Body of pancreas (tissue), 4 donors: Measurements from ENCODE around the gene SERPINB6. TPM values are rescaled to one million over a fixed set of nuclear protein-coding genes. Genes with fewer than 3 reads are reported as not detected.
"Not testable (repeated sequence)": the region's sequence is repeated elsewhere in the genome, so short reads cannot be mapped to it uniquely, and the experiment has no call there.

Experiments used
- ATAC-seq: fragments of 150-250 bp; one replicate; pipeline ENCODE4 v1.9.1; 2016
- DNase-seq, 4 donors: peaks; one replicate each; pipeline ENCODE4 v3.0.0-alpha.2; 2019
- H3K27ac ChIP-seq, 4 donors: fragments of 200-600 bp; sonication (generic); 1 replicate in 3 of 4; 2 replicates in 1 of 4; pipeline versions ENCODE4 v1.5.1 to v1.6.1; 2016 to 2019; ENCODE audit warnings: mild to moderate bottlenecking in 1 of 4, mixed read lengths in 1 of 4, moderate library complexity in 1 of 4
- H3K27me3 ChIP-seq, 2 donors: fragments of 200-600 bp; sonication (generic); one replicate each; pipeline ENCODE4 v1.6.0; 2016; ENCODE audit warnings: mild to moderate bottlenecking in 1 of 2
- H3K36me3 ChIP-seq, 2 donors: fragments of 200-600 bp; sonication (generic); replicated peaks in 1 of 2; 2 replicates each; pipeline ENCODE4 v1.5.1; 2016; ENCODE audit warnings: low read depth in 2 of 2; ENCODE audit not compliant: insufficient read depth in 1 of 2
- H3K4me1 ChIP-seq: fragments of 200-600 bp; sonication (generic); one replicate; pipeline ENCODE4 v1.6.0; 2016
- H3K4me3 ChIP-seq, 2 donors: fragments of 200-600 bp; sonication (generic); 1 replicate in 1 of 2; 2 replicates in 1 of 2; pipeline ENCODE4 v1.5.1; 2016 to 2019
- H3K9me3 ChIP-seq, 3 donors: fragments of 200-600 bp; sonication (generic); 1 replicate in 2 of 3; 2 replicates in 1 of 3; pipeline ENCODE4 v1.5.1; 2016
- POLR2A ChIP-seq, 3 donors: fragments of 450-650 bp; IDR thresholded peaks; one replicate each; pipeline ENCODE4 v1.6.1; 2016; ENCODE audit warnings: antibody characterized with exemption in 3 of 3, mild to moderate bottlenecking in 2 of 3
- WGBS, 2 donors: methylation state at CpG; one replicate each; pipeline ENCODE4 v1.1.5; 2017; 5-methylcytosine and 5-hydroxymethylcytosine counted together
- intact Hi-C: fragments of 100-400 bp; cut with DNase I; formaldehyde crosslinking; loops from one replicate; pipeline ENCODE4 v1.15.1; 2023
- total RNA-seq, 2 donors: library from RNA; depleted of rRNA; stranded (reverse); fragments of >200 nt; gene quantifications; one replicate each; pipeline ENCODE4 v1.1.0, GENCODE V29; 2016
- TF ChIP-seq, protein P1 (sequence below), 7 experiments: fragments of 450-650 bp in 4 of 7; fragments of 200-600 bp in 3 of 7; sonication (generic) in 3 of 7; IDR thresholded peaks; one replicate each; pipeline ENCODE4 v1.5.1; 2016 to 2019; ENCODE audit warnings: antibody characterized with exemption in 7 of 7

Gene SERPINB6
- total RNA-seq, 2 donors from 2014 or later, result 113 to 147 TPM

DNA sequence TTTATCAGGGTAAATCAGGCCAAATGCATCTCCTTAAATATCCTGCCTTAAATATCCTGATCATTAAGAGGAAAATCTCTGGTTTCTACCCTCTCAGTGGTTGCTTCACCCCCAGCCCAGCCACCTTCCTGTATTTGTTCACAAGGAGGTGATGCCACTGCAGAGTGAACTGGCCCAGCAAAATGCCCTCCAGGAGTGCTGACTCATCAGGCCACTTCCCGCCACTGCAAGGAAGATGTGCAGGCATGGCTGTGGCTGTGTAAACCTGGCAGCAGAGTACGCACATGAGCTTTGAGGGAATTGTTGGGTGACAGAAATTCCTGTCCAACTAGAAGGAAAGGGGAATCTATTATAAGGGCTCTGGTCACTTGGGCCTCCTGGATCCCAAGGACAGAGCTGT lies 42.1 kb upstream of the SERPINB6 start:
- Histone ChIP-seq H3K4me1 (no peaks in the 10 kb centered on the region), H3K27ac (no peak overlapping the region), H3K27me3 (no peaks in the 10 kb centered on the region), H3K9me3 (no peaks in the 10 kb centered on the region), H3K36me3 (peaks cover 4 to 6% of the 10 kb centered on the region in 2 donors), H3K4me3 (no peak overlapping the region)
- no peak for TF ChIP-seq POLR2A (IDR thresholded peaks at IDR 0.05)
- TF ChIP-seq, protein P1, sequence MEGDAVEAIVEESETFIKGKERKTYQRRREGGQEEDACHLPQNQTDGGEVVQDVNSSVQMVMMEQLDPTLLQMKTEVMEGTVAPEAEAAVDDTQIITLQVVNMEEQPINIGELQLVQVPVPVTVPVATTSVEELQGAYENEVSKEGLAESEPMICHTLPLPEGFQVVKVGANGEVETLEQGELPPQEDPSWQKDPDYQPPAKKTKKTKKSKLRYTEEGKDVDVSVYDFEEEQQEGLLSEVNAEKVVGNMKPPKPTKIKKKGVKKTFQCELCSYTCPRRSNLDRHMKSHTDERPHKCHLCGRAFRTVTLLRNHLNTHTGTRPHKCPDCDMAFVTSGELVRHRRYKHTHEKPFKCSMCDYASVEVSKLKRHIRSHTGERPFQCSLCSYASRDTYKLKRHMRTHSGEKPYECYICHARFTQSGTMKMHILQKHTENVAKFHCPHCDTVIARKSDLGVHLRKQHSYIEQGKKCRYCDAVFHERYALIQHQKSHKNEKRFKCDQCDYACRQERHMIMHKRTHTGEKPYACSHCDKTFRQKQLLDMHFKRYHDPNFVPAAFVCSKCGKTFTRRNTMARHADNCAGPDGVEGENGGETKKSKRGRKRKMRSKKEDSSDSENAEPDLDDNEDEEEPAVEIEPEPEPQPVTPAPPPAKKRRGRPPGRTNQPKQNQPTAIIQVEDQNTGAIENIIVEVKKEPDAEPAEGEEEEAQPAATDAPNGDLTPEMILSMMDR (IDR thresholded peaks at IDR 0.05), result no peak
- 78 to 100% methylated on average over 2 of the region's 2 CpGs for WGBS, 2 donors
- intact Hi-C loops, result no loop called here
- peak in 1 of 4 donors; percentile 48 for DNase-seq
- ATAC-seq, result no peak

DNA sequence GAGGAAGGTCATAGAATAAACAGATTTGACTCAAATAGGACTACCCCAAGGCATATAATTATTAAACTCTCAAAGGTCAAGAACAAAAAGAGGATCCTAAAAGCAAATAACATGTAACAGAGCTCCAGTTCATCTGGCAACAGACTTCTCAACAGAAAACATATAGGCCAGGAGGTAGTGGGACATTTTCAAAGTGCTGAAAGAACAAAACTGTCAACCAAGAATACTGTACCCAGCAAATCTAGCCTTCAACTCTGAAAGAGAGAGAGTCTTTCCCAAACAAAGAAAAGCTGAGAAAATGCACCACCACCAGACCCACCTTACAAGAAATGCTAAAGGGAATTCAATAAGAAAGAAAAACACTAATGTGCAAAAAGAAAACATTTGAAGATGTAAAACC lies 40.2 kb upstream of the SERPINB6 start:
- intact Hi-C loops, result no loop called here
- ATAC-seq (no peak), DNase-seq (no peak)
- H3K4me3 ChIP-seq, result no peak overlapping the region
- no peaks in the 10 kb centered on the region for H3K9me3 ChIP-seq
- H3K4me1 ChIP-seq, result no peaks in the 10 kb centered on the region
- TF ChIP-seq, protein P1 (IDR thresholded peaks at IDR 0.05), result no peak
- TF ChIP-seq POLR2A (IDR thresholded peaks at IDR 0.05), result no peak
- H3K27me3 ChIP-seq, result no peaks in the 10 kb centered on the region
- no peak overlapping the region for H3K27ac ChIP-seq
- H3K36me3 ChIP-seq, result peaks cover 4 to 6% of the 10 kb centered on the region in 2 donors

DNA sequence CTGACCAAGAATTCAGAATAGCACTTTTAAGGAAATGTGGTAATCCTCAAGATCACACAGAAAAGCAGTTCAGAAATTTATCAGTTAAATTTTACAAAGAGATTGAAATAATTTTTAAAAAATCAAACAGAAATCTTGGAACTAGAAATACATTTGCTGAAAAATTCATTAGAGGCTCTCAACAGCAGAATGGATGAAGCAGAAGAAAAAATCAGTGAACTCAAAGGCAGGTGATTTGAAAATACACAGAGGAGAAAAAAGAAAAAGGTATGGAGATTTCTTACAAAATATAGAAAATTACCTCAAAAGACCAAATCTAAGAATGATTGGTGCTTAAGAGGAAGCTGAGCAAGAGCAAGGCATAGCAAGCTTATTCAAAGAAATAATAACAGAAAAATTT lies 39.8 kb upstream of the SERPINB6 start:
- no peak for DNase-seq
- no peaks in the 10 kb centered on the region for H3K27me3 ChIP-seq
- intact Hi-C loops, result no loop called here
- no peak overlapping the region for H3K4me3 ChIP-seq
- ATAC-seq, result no peak
- H3K4me1 ChIP-seq, result no peaks in the 10 kb centered on the region
- H3K9me3 ChIP-seq, result no peaks in the 10 kb centered on the region
- TF ChIP-seq POLR2A (IDR thresholded peaks at IDR 0.05), result no peak
- TF ChIP-seq, protein P1 (IDR thresholded peaks at IDR 0.05), result no peak
- peaks cover 2 to 6% of the 10 kb centered on the region in 2 donors for H3K36me3 ChIP-seq
- H3K27ac ChIP-seq, result no peak overlapping the region

DNA sequence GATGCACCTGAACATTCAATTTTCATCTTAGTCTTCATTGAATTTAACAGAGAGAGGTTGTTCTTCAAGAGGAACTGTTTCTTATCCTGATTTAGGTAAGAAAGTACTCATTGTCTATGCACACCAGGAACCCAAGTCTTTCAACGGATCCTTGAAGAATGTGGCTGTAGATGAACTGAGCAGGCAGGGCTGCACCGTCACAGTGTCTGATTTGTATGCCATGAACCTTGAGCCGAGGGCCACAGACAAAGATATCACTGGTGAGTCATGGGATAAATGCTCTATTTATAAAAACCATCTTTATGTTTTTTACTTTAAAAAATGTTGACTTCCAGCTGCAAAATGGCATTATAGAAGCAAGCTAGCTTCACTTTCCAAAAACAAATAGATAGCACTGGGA lies 38.6 kb upstream of the SERPINB6 start:
- TF ChIP-seq POLR2A (IDR thresholded peaks at IDR 0.05), result no peak
- TF ChIP-seq, protein P1 (IDR thresholded peaks at IDR 0.05), result no peak
- no peak overlapping the region for H3K4me3 ChIP-seq
- intact Hi-C loops, result loop anchor here (5.0 kb wide), 1 partner anchor 42 kb away; no protein-coding TSS in a partner anchor
- H3K27ac ChIP-seq, result no peak overlapping the region
- H3K9me3 ChIP-seq, result no peaks in the 10 kb centered on the region
- peaks cover 2 to 6% of the 10 kb centered on the region in 2 donors for H3K36me3 ChIP-seq
- no peak for ATAC-seq
- no peaks in the 10 kb centered on the region for H3K27me3 ChIP-seq
- no peak for DNase-seq
- no peaks in the 10 kb centered on the region for H3K4me1 ChIP-seq
- WGBS, 2 donors, result 93 to 98% methylated on average over 3 of the region's 3 CpGs

DNA sequence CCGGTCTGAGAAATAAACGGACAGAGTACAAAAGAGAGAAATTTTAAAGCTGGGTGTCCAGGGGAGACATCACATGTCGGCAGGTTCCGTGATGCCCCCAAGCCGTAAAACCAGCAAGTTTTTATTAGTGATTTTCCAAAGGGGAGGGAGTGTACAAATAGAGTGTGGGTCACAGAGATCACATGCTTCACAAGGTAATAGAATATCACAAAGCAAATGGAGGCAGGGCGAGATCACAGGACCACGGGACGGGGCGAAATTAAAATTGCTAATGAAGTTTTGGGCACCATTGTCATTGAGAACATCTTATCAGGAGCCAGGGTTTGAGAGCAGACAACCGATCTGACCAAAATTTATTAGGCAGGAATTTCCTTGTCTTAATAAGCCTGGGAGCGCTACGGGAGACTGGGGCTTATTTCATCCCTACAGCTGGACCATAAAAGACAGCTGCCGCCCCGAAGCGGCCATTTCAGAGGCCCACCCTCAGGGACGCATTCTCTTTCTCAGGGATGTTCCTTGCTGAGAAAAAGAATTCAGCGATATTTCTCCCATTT lies 37.4 kb upstream of the SERPINB6 start:
- 94 to 95% methylated on average over 17 of the region's 17 CpGs for WGBS, 2 donors
- ATAC-seq, H3K27ac ChIP-seq, H3K9me3 ChIP-seq, H3K27me3 ChIP-seq, H3K36me3 ChIP-seq, DNase-seq, H3K4me3 ChIP-seq, H3K4me1 ChIP-seq: not testable (repeated sequence)
- intact Hi-C loops, result loop anchor here (5.0 kb wide), 1 partner anchor 44 kb away; no protein-coding TSS in a partner anchor
